HG02840 (cell line): Measurements from ENCODE around the gene BCL2.

Experiments
- ATAC-seq: cut with Tn5 transposase; IDR thresholded peaks from one replicate; pipeline ENCODE4 v1.9.1; 2021; ENCODE audit warnings: mild to moderate bottlenecking, moderate library complexity, moderate number of reproducible peaks; ENCODE audit not compliant: unreplicated experiment, low FRiP score

Gene BCL2

GRCh38 chr18:63187223-63187574 is 132.4 kb downstream of the BCL2 start:
- ATAC-seq: no peak

- ATAC-seq: no peak
These were observed 132.9 kb downstream of the BCL2 start for GRCh38 chr18:63186520-63187222.

DNA sequence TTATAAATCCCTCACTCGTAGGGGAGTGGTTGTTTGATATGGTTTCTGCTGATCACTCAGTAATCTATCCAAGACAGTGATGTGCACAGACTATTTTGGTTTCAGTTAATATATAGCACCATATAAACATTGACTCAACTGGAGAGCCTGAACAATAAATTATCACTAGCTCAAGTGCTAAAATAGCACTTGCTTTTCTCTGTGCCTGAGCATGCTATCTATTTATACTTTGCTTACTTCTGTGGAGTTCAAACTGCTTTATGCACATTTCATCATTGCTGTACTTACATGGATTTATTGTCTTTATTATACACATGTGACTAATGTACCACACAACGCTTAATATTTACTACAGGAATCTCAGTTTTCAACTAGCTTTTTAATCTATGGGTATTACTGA is 133.6 kb downstream of the BCL2 start:
- ATAC-seq: no peak

DNA sequence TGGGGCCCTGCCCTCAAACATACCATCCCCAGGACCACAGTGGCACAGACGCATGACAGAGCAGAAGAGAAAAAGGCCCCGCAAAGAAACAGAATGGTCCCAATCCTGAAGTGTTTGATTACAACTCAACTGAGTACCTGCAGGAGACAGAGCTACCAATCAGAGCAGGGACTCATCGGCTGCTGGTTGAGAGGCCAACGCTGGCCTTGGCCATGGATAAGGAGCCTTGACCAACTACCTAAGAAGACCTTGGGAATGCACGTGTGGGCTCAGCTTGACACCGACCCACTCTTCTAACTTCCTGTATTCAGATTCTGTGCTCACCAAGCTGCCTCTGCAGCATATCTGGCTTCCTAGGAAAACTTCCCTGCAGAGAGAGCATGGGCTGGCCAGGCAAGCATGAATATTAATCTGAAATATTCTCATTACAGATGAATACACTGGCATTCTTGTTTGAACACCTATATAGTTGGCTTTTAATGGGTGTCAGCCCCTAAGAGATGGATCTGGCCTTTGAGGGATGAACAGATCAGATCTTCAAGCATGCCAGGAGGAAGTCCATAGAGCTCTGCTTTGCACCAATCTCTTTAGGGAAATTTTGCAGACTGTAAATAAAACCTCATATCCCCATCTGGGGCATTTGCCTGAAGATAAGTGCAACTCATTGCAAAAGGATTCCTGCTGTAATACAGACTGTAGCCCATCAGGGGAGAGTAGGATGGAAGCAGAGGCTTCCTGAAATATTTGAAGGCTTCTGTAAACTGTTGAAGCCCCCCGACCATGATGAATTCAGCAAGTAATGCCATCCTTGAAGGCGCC is 135.4 kb downstream of the BCL2 start:
- ATAC-seq: no peak

GRCh38 chr18:63183378-63183777 is 136.2 kb downstream of the BCL2 start:
- no peak for ATAC-seq

GRCh38 chr18:63182861-63183260 is 136.7 kb downstream of the BCL2 start:
- ATAC-seq: no peak

DNA sequence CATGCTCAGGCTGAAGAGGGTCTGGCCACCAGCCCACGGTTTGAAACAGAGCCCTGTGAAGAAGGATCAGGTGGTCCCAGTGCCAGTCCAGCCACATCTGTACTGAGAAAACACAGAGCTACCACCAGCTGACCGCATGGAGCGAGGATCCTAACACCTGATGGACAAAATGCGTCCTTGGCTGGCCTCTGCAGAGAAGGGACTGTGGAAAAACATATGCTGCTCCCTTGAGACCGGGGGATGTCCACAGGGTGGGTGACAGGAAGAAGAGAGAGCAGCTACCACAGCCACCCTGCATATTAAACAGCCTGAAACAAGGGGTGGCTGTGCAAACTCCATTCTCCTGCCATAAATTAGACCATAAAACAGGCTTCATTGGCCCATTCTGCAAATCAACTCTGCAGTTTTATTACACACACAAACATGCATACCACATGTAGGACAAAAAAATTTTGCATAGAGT is 137.2 kb downstream of the BCL2 start:
- no peak for ATAC-seq

DNA sequence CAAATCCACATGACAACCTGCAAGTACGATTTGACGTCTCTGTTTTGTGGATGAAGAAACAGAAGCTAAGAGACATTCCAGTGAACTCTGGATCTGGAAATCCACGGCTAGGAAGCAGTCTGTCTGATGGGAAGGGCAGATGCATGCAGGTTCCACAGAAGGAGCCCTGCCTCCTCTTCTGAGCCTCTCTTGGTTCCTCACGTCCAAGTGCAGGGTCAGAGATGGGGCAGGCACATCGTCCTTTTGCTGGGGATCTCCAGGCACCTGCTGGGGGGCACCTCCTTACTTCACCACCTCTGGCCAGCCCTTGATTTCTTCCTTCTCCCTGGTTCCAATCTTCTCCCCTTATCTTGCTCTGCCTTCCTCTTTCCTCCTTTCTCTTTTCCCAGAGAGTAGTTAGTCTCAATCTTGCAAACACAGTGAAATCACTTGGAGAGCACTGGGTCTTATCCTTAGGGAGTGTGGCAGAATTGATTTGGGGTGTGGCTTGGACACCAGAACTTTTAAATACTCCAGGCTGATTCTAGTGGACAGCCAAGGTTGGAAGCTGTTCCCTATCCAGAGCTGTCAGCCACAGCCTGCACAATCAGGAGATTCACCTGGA is 137.8 kb downstream of the BCL2 start:
- no peak for ATAC-seq

DNA sequence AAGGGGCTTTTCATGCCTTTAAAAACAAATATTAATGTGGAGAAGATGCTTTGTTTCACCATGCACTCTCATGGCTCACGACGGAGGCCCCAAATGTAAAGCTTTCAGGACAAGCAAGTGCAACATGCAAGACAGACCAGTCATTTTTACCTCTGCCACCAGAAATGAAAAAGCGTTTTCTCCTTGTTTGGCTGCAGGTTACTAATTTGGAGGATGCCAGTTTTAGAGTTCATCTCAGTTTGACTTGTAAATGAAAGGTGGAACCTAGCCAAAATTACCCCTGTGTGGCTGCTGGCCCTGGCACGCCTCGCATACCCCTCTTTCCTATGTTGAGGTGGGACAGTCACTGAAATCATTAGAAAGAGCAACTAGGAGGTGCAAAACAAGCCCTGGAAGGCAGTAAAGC is 138.6 kb downstream of the BCL2 start:
- peak; percentile 34 for ATAC-seq

DNA sequence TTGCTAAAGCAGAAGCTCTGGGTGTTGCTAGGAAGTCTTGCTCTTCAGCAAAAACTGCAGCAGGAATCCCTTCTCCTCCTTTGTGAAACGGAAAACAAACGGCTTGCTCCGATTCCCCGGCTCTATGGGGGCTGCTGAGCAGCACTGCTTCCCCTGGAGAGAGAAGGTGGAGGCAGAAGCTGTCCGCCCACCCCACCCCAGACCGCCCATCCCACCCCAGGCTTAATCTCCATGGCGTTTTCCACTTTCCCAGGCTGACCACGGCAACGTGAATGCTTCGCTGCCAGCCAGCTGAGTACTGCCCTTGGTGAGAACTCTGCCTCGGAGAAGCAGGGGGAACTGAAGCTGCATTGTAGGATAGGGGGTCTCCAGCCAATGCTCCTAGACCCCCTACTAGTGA is 139.2 kb downstream of the BCL2 start:
- no peak for ATAC-seq

DNA sequence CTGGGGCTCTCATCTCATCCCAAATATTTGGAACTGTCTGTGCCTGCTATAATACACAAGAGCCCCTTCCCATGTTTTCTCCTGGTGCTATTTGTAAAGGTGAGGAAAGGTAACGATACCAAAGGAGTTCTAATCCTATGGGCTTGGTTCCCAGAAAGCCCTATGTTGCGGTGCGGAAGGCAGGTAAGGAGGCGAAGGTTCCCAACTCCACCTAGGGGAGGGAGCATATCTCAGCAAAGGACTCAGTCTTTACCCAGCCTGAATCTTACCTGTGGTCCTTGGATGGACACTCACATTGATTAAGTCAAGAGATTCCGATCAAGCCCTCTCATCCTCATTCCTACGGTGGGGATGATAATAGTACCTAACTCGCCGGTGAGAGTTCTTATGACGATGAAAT is 140.1 kb downstream of the BCL2 start:
- no peak for ATAC-seq

DNA sequence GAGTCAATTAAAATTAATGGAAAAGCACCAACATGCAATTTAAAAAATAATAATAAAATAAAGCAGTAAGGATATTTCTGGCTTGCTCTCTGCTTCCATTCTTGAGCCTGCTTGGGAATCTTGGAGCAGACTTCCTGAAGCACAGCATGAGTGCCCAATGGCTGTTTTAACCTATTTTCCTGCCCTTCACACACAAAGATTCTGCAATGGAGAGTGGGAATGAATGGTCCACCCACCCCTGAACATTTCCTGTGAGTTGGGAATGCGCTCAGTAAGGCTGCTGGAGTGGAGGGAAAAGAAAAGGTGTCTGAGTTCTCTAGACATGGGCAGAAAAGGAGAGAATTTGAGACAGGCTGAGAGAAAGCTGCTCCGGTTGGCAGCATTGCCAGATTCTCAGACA is 140.6 kb downstream of the BCL2 start:
- no peak for ATAC-seq

DNA sequence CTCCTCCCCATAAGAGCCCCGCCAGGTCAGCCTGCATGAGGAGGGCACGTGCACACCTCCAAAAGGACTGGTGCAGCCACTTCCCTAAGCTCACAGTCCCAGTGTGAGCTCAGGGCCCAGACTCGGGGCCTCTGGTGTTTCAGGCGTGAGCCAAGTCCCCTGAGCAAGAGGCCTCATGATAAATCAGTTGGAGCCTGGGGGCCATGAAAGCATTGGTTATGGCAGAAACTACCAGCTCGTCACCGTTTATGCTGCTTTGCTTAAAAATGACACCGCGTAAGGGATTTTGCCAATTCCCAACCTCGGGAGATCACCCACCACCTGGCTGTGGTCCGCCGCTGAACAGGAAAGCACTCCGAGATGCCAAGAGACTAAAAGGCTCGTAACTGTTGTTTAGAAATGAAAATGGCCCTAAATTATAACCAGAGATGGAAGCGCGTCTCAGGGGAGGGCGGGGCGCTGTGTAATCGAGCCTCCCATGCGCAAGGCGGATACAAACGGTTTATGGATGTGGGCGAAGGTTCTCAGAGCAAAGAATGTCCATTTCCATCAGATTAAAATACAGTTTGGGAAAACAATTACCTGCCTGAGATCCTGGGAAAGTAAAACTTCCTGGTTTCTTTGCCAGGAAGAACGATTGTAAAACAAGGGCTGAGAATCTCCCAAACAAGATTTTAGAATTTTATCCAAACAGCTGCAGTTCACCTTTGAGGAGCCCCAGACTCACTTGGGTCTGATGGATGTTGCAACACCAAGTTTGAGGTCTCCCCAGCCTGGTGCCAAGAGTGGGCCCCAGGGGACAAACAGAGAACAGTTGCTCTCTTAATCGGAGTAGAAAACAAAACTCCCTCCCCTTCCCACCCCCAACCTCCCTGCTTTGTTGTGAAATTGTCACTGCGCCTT is 141.4 kb downstream of the BCL2 start:
- ATAC-seq: no peak

DNA sequence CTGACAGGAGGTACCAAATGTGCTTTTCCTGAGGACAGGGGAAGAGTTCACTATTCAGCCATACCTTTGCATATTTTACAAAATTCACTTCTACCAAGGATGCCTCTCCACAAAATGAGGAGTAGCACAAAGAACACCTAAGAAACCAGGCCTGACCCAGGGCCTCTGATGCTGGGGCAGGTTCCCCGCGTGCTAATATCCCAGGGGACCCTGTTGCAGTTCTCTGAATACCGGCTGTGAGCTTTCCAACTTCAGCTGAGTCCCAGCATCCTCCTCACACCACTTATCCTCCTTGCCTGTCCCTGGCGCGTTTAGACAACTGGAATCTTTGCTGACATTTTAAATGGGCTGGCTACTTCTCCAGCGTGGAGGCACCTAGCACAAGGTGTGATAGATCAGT is 142.3 kb downstream of the BCL2 start:
- no peak for ATAC-seq

DNA sequence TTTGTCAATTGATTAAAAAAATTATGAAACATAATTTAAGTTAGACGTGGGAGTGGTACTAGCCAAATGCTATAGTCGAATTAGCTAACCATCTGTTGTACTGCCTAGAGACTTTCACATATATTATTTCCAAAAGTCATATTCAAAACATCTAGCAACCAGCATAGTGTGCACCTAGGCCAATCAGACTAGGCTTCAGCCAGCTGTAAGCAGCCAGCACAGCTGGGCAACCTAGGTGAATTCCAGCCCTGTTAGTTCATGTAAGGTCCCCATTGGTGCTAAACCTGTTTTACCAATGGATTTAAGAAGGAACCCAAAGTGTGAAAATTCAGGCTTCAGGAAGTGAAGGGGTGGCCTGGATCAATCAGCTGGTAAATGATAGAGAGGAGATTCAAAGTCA is 144.3 kb downstream of the BCL2 start:
- ATAC-seq: no peak

DNA sequence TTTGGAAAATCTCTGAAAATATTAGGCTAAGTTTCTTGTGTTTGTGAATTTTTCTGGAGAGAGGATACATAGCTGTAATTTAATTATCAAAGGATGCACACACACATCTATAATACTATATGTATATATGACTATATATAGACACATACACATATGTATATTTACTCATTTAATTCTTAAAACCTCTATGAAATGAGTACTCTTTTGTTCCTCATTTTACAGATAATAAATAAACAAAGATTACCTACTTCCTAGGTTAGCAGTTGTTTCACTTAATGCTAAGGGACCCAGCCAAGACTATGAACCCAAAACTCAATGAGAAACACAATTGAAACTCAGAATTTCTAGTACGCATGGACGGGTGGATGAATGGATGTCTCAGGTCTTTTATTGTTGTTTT is 145.6 kb downstream of the BCL2 start:
- ATAC-seq: no peak

GRCh38 chr18:63169853-63170252 is 149.7 kb downstream of the BCL2 start:
- ATAC-seq: no peak

GRCh38 chr18:63168287-63168686 is 151.3 kb downstream of the BCL2 start:
- ATAC-seq: no peak

DNA sequence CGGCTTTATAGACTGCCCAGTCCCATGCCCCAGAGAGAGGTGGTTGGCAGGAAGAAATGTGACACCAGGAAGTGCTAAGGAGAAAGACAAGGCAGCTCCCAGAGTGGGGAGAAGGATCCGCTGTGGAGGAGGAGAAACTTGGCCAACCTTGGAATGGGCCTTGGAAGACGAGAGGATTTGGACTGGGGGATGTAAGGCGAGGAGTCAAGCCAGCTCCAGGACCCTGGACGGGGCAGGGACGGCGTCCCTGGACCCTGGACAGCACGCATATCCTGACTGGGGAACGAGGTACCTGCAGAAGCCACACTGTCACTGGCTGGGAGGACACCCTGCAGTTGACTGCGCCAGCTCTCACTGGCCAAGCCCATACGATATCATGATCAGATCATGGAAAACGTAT is 153.4 kb downstream of the BCL2 start:
- no peak for ATAC-seq

GRCh38 chr18:63164396-63164795 is 155.2 kb downstream of the BCL2 start:
- ATAC-seq: no peak
